EH (cell line): ENCODE measurements around the gene CYP4B1.

Experiments
- DNase-seq: peaks from one replicate; pipeline ENCODE4 v3.0.0-alpha.2; 2015; ENCODE audit warnings: low read depth

CYP4B1 gene

GRCh38 chr1:46797696-46798470, 963 bp upstream of the CYP4B1 start:
- no peak for DNase-seq

GRCh38 chr1:46800742-46801141, 1.9 kb downstream of the CYP4B1 start:
- no peak for DNase-seq

- no peak for DNase-seq
Measured at GRCh38 chr1:46801323-46802055, 2.6 kb downstream of the CYP4B1 start.

- no peak for DNase-seq
Measured at GRCh38 chr1:46802081-46802480, 3.2 kb downstream of the CYP4B1 start.

GRCh38 chr1:46802901-46803574, 4.2 kb downstream of the CYP4B1 start:
- DNase-seq: no peak

GRCh38 chr1:46804027-46804889, 5.4 kb downstream of the CYP4B1 start:
- DNase-seq: no peak

GRCh38 chr1:46804926-46805325, 6.1 kb downstream of the CYP4B1 start:
- no peak for DNase-seq

GRCh38 chr1:46805755-46806154, 6.9 kb downstream of the CYP4B1 start:
- no peak for DNase-seq

- no peak for DNase-seq
Measured at GRCh38 chr1:46806196-46807020, 7.6 kb downstream of the CYP4B1 start.

- no peak for DNase-seq
Measured at GRCh38 chr1:46807046-46807972, 8.5 kb downstream of the CYP4B1 start.

GRCh38 chr1:46809071-46809470, 10.2 kb downstream of the CYP4B1 start:
- DNase-seq: no peak

- DNase-seq: no peak
Measured at GRCh38 chr1:46809904-46810303, 11.1 kb downstream of the CYP4B1 start.

- no peak for DNase-seq
Measured at GRCh38 chr1:46810596-46810995, 11.8 kb downstream of the CYP4B1 start.

- no peak for DNase-seq
Measured at GRCh38 chr1:46811053-46811452, 12.2 kb downstream of the CYP4B1 start.

- DNase-seq: no peak
Measured at GRCh38 chr1:46812065-46812963, 13.5 kb downstream of the CYP4B1 start.

- DNase-seq: no peak
Measured at GRCh38 chr1:46812996-46813857, 14.4 kb downstream of the CYP4B1 start.

- no peak for DNase-seq
Measured at GRCh38 chr1:46813858-46814396, 15.1 kb downstream of the CYP4B1 start.

- DNase-seq: no peak
Measured at GRCh38 chr1:46815133-46815532, 16.3 kb downstream of the CYP4B1 start.
